H1 (cell line): ENCODE results near the gene AGR3. TPM values are rescaled to one million over a fixed set of nuclear protein-coding genes. Genes with fewer than 3 reads are reported as not detected.

Experiments
- CBX8 ChIP-seq: fragments of 300-800, 300-1000 bp; sonication (generic); IDR thresholded peaks from 2 replicates; pipeline ENCODE4 v1.7.1; 2016; ENCODE audit warnings: low read depth, low read length, borderline replicate concordance
- EZH2 ChIP-seq: fragments of 200-600 bp; sonication (generic); IDR thresholded peaks from 2 replicates; pipeline ENCODE4 v1.7.1; 2012; ENCODE audit warnings: low read depth, mild to moderate bottlenecking, moderate library complexity, low read length, inconsistent platforms; ENCODE audit not compliant: severe bottlenecking
- POU5F1 ChIP-seq: IDR thresholded peaks from 2 replicates; pipeline ENCODE4 v1.6.1; 2011; ENCODE audit warnings: low read depth, mild to moderate bottlenecking, low read length, moderate library complexity
- TAF1 ChIP-seq: IDR thresholded peaks from 2 replicates; pipeline ENCODE4 v1.6.1; 2011; ENCODE audit warnings: mild to moderate bottlenecking, low read depth, low read length
- ZNF274 ChIP-seq: IDR thresholded peaks from 2 replicates; pipeline ENCODE4 v1.7.0; 2012; ENCODE audit warnings: low read length, borderline replicate concordance; ENCODE audit errors: extremely low read depth
- polyA plus RNA-seq, 7 experiments: library from polyadenylated mRNA; depleted of rRNA in 3 of 7; stranded (reverse) in 5 of 7; unstranded in 2 of 7; fragments of >200 nt in 5 of 7; fragments of 200-250 nt in 2 of 7; gene quantifications; 1 replicate in 5 of 7; 2 replicates in 1 of 7; 4 replicates in 1 of 7; pipeline versions ENCODE4 v1.2.1 to v1.2.3, GENCODE V29; 2011 to 2013; ENCODE audit warnings: missing spikeins in 2 of 7, mixed read lengths in 2 of 7
- total RNA-seq: library from RNA; stranded (reverse); fragmentation: NEBNext Ultra II Directional; extraction: Animal tissue kit (Norgen Biotek cat#: 25700); gene quantifications from 2 replicates; pipeline ENCODE4 v1.2.1, GENCODE V29; 2021

The AGR3 gene
- total and polyA plus RNA-seq, 2 of the 8 experiments (the other 6 are each of a cell fraction or from before 2014, with no cell fraction given) = not detected

DNA sequence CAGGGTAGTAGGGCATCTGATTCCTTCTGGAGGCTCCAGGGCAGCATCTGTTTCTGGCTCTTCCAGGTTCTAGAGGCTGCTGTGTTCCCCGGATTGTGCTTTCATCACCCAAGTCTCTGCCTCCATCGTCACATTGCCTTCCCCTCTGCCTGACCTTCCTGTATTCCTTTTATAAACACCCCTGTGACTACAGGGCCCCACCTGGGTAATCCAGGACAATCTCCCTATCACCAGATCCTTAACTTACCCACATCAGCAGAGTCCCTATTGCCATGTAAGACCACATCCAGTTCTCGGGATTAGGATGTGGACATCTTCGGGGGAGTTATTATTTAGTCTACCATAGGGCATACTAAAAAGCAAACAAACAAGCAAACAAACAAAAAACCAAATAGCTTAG lies 39.4 kb upstream of the AGR3 start (continued):
- no peak for TF ChIP-seq TAF1
- TF ChIP-seq POU5F1 = no peak
- no peak for TF ChIP-seq ZNF274
- TF ChIP-seq CBX8 = no peak
- no peak for TF ChIP-seq EZH2
